Panc1 (cell line): Measurements from ENCODE around the gene LRRC56. TPM values are rescaled to one million over a fixed set of nuclear protein-coding genes. Genes with fewer than 3 reads are reported as not detected.

Experiments used
- ATAC-seq: fragments of 200-7000 bp; cut with Tn5 transposase; 2 replicates; pipeline ENCODE4 v1.9.1; 2020; ENCODE audit warnings: mild to moderate bottlenecking, moderate library complexity
- BruUV-seq: library from RNA; stranded (reverse); fragments of 400-500 nt; replicated peaks from 2 replicates; lab custom pipeline; 2021; lab: Mats Ljungman, UMichigan
- CTCF ChIA-PET: fragments of 300-600 bp; sonication (Branson Sonifier 250); formaldehyde crosslinking; loops from one replicate; lab custom pipeline; 2022; ENCODE audit warnings: antibody characterized with exemption; lab: Charles Lee
- POLR2A ChIA-PET: fragments of 300-600 bp; sonication (Branson Sonifier 250); formaldehyde crosslinking; loops from one replicate; lab custom pipeline; 2022; ENCODE audit warnings: antibody characterized with exemption; lab: Charles Lee
- DNase-seq: peaks from one replicate; pipeline ENCODE4 v3.0.0-alpha.2; 2010; ENCODE audit warnings: low read depth, low spot score
- H3K27ac ChIP-seq: 2 replicates; pipeline ENCODE4 v1.5.1; 2011; ENCODE audit warnings: mild to moderate bottlenecking, low read length, inconsistent platforms
- H3K27me3 ChIP-seq: fragments of 200-500 bp; sonication (Bioruptor generic); 2 replicates; pipeline ENCODE4 v1.6.0; 2014; ENCODE audit warnings: low read length, inconsistent platforms; ENCODE audit not compliant: control insufficient read depth, insufficient read depth
- H3K36me3 ChIP-seq: fragments of 200-500 bp; sonication (Bioruptor generic); 2 replicates; pipeline ENCODE4 v1.5.1; 2014; ENCODE audit warnings: inconsistent platforms, mild to moderate bottlenecking, low read length, moderate library complexity; ENCODE audit not compliant: control insufficient read depth, insufficient read depth
- H3K4me1 ChIP-seq: 2 replicates; pipeline ENCODE4 v1.5.1; 2011; ENCODE audit warnings: inconsistent platforms, mild to moderate bottlenecking, low read length, moderate library complexity; ENCODE audit not compliant: control insufficient read depth, insufficient read depth
- H3K4me3 ChIP-seq, 2 experiments: 2 replicates each; pipeline ENCODE4 v1.5.1; 2011 to 2012; ENCODE audit warnings: low read depth in 2 of 2, low read length in 2 of 2, mild to moderate bottlenecking in 2 of 2, inconsistent platforms in 1 of 2, moderate library complexity in 1 of 2
- H3K9me3 ChIP-seq: fragments of 200-500 bp; sonication (Bioruptor generic); 2 replicates; pipeline ENCODE4 v1.5.1; 2014; ENCODE audit warnings: low read depth, mild to moderate bottlenecking, inconsistent platforms, low read length, moderate library complexity; ENCODE audit not compliant: control insufficient read depth, insufficient read depth
- POLR2AphosphoS5 ChIP-seq: IDR thresholded peaks from 2 replicates; pipeline ENCODE4 v1.6.1; 2012; ENCODE audit warnings: mild to moderate bottlenecking, low read depth, low read length, moderate library complexity
- SIN3A ChIP-seq: IDR thresholded peaks from 2 replicates; pipeline ENCODE4 v1.6.1; 2012; ENCODE audit warnings: low read depth, mild to moderate bottlenecking, low read length, moderate library complexity, borderline replicate concordance; ENCODE audit not compliant: insufficient read depth
- TCF7L2 ChIP-seq: IDR thresholded peaks from 2 replicates; pipeline ENCODE4 v1.6.1; 2011; ENCODE audit warnings: mild to moderate bottlenecking, low read depth, low read length, inconsistent platforms
- in situ Hi-C: cut with HindIII; loops from 2 replicates; pipeline ENCODE4 v1.10.0; 2016; ENCODE audit warnings: low sequenced_read_pairs, low pct_unique_long_range_greater_than_20kb
- intact Hi-C: fragments of 100-400 bp; cut with micrococcal nuclease; formaldehyde crosslinking; loops from one replicate; pipeline ENCODE4 v1.10.0; 2022; ENCODE audit not compliant: unreplicated experiment
- total RNA-seq: library from RNA; stranded (reverse); gene quantifications from one replicate; pipeline ENCODE4 v1.2.1, GENCODE V29; 2021; ENCODE audit not compliant: unreplicated experiment
- TF ChIP-seq, protein P1 (sequence below): fragments of 450-650 bp; IDR thresholded peaks from 2 replicates; pipeline ENCODE4 v1.5.1; 2017; ENCODE audit warnings: mild to moderate bottlenecking
- TF ChIP-seq, protein P2 (sequence below), 2 experiments: IDR thresholded peaks; 2 replicates each; pipeline ENCODE4 v1.6.1; 2011 to 2012; ENCODE audit warnings: low read depth in 2 of 2, control low read depth in 1 of 2, low read length in 1 of 2, mild to moderate bottlenecking in 1 of 2, moderate library complexity in 1 of 2; ENCODE audit not compliant: insufficient read depth in 1 of 2

LRRC56 gene
- total RNA-seq, 1 experiment from 2014 or later = 9.8 TPM

GRCh38 chr11:593347-593746, 56.0 kb downstream of the LRRC56 start:
- TF ChIP-seq POLR2AphosphoS5 = no peak
- TF ChIP-seq, protein P1, sequence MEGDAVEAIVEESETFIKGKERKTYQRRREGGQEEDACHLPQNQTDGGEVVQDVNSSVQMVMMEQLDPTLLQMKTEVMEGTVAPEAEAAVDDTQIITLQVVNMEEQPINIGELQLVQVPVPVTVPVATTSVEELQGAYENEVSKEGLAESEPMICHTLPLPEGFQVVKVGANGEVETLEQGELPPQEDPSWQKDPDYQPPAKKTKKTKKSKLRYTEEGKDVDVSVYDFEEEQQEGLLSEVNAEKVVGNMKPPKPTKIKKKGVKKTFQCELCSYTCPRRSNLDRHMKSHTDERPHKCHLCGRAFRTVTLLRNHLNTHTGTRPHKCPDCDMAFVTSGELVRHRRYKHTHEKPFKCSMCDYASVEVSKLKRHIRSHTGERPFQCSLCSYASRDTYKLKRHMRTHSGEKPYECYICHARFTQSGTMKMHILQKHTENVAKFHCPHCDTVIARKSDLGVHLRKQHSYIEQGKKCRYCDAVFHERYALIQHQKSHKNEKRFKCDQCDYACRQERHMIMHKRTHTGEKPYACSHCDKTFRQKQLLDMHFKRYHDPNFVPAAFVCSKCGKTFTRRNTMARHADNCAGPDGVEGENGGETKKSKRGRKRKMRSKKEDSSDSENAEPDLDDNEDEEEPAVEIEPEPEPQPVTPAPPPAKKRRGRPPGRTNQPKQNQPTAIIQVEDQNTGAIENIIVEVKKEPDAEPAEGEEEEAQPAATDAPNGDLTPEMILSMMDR = no peak
- TF ChIP-seq, protein P2, sequence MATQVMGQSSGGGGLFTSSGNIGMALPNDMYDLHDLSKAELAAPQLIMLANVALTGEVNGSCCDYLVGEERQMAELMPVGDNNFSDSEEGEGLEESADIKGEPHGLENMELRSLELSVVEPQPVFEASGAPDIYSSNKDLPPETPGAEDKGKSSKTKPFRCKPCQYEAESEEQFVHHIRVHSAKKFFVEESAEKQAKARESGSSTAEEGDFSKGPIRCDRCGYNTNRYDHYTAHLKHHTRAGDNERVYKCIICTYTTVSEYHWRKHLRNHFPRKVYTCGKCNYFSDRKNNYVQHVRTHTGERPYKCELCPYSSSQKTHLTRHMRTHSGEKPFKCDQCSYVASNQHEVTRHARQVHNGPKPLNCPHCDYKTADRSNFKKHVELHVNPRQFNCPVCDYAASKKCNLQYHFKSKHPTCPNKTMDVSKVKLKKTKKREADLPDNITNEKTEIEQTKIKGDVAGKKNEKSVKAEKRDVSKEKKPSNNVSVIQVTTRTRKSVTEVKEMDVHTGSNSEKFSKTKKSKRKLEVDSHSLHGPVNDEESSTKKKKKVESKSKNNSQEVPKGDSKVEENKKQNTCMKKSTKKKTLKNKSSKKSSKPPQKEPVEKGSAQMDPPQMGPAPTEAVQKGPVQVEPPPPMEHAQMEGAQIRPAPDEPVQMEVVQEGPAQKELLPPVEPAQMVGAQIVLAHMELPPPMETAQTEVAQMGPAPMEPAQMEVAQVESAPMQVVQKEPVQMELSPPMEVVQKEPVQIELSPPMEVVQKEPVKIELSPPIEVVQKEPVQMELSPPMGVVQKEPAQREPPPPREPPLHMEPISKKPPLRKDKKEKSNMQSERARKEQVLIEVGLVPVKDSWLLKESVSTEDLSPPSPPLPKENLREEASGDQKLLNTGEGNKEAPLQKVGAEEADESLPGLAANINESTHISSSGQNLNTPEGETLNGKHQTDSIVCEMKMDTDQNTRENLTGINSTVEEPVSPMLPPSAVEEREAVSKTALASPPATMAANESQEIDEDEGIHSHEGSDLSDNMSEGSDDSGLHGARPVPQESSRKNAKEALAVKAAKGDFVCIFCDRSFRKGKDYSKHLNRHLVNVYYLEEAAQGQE (IDR thresholded peaks at IDR 0.05; ENCODE audit: insufficient read depth in 1 of 2, low read depth in 2 of 2, low read length in 1 of 2) = no peak
- no peak for ATAC-seq
- in situ Hi-C loops = no loop called here

DNA sequence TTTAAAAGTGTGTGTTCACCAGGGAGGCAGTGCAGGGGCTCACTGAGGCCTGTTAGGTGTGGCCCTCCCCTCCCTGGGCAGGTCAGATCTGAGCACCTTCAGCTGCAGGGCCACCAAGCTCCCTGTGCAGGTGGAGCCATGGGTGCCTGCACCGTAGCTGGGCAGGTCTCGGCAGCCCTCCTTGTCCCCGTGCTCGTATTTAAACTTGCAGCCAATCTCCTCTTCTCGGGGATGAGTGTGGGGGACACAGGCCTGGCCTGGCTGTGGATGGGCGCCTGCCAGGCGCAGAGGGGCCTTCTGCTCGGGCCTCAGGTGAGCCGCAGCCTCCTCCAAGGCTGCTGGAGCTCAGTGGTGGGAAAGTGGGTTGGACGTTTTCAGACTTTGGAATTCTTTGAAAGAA, 58.1 kb downstream of the LRRC56 start:
- Histone ChIP-seq H3K36me3 (peaks cover 8% of the 10 kb centered on the region; the same call in 1 of the 2 replicates), H3K4me1 (no peaks in the 10 kb centered on the region), H3K9me3 (no peaks in the 10 kb centered on the region), H3K27ac (no peak overlapping the region), H3K27me3 (no peaks in the 10 kb centered on the region), H3K4me3 (no peak overlapping the region)
- ChIA-PET POLR2A (no interaction called here), CTCF (no interaction called here)
- TF ChIP-seq POLR2AphosphoS5 (no peak), TCF7L2 (no peak), SIN3A (no peak)
- TF ChIP-seq, protein P1 = no peak
- TF ChIP-seq, protein P2 (IDR thresholded peaks at IDR 0.05; ENCODE audit: insufficient read depth in 1 of 2, low read depth in 2 of 2, low read length in 1 of 2) = no peak
- no peak for DNase-seq
- ATAC-seq = no peak
- intact Hi-C loops (no loop called here), in situ Hi-C loops (no loop called here)
- BruUV-seq = TSS peak; percentile 24

More at GRCh38 chr11:593347-593746, 56.0 kb downstream of the LRRC56 start:
- no peak overlapping the region for H3K27ac ChIP-seq
- H3K27me3 ChIP-seq = no peaks in the 10 kb centered on the region
- intact Hi-C loops = no loop called here
- BruUV-seq = no TSS peak
- no peaks in the 10 kb centered on the region for H3K9me3 ChIP-seq
- no peak for DNase-seq
- ChIA-PET CTCF (no interaction called here), POLR2A (no interaction called here)
- peaks cover 11% of the 10 kb centered on the region; the same call in 1 of the 2 replicates for H3K36me3 ChIP-seq
- no peak overlapping the region for H3K4me3 ChIP-seq
- H3K4me1 ChIP-seq = no peaks in the 10 kb centered on the region
